CD1c-positive myeloid dendritic cell (primary cell): Measurements from ENCODE around the gene LRP1.

Experiments
- DNase-seq: peaks from one replicate; pipeline ENCODE4 v3.0.0-alpha.2; 2016; ENCODE audit errors: extremely low spot score

LRP1 gene

GRCh38 chr12:57194253-57194652 is 66.0 kb downstream of the LRP1 start:
- DNase-seq, result no peak

DNA sequence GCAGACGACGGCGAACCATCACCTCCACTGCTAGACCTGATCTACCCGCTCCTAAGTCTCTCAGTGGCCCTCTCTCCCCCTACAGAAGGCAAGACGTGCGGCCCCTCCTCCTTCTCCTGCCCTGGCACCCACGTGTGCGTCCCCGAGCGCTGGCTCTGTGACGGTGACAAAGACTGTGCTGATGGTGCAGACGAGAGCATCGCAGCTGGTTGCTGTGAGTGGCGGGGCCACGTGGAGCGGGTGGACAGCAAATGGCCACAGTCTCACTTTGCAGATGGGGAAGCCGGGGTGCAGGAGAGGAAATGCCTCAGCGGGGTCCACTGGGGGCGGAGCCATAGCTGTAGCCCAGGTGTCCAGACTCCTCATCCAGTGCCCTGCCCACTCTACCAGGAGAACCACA is 66.9 kb downstream of the LRP1 start:
- no peak for DNase-seq

GRCh38 chr12:57195611-57196371 is 67.5 kb downstream of the LRP1 start:
- DNase-seq, result no peak

GRCh38 chr12:57196439-57196838 is 68.2 kb downstream of the LRP1 start:
- no peak for DNase-seq

- DNase-seq, result no peak
These were observed 68.7 kb downstream of the LRP1 start for GRCh38 chr12:57196956-57197355.

GRCh38 chr12:57198329-57198728 is 70.0 kb downstream of the LRP1 start:
- no peak for DNase-seq

- no peak for DNase-seq
These were observed 70.9 kb downstream of the LRP1 start for GRCh38 chr12:57199191-57199590.

GRCh38 chr12:57200497-57200896 is 72.2 kb downstream of the LRP1 start:
- no peak for DNase-seq

DNA sequence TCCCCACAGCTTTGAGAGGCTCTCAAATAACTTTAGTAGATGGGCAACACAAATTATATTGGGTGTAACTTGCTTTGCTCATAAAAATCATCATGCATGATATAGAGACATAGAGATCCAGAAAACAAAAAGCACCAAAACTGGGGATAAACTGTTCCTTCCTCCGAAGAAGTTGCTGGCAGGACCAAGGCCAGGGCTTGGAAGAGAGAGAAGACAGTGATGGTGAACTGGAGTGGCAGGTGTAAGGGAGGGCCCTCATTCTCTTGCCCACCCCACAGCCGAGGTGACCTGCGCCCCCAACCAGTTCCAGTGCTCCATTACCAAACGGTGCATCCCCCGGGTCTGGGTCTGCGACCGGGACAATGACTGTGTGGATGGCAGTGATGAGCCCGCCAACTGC is 72.9 kb downstream of the LRP1 start:
- DNase-seq, result no peak

DNA sequence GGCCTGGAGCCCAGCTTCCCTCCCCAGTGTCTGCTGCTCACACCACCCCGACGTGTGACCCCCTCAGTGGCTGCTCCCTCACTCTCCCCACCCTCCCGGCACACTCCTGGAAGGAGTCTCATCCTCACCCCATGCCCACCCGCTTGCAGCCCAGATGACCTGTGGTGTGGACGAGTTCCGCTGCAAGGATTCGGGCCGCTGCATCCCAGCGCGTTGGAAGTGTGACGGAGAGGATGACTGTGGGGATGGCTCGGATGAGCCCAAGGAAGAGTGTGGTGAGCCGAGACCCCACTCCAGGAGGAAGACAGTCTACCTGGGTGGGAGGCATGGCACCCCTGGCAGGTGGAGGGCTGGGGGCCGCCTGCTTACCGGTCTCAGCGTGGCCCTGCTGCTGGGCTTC is 73.3 kb downstream of the LRP1 start:
- DNase-seq, result no peak

DNA sequence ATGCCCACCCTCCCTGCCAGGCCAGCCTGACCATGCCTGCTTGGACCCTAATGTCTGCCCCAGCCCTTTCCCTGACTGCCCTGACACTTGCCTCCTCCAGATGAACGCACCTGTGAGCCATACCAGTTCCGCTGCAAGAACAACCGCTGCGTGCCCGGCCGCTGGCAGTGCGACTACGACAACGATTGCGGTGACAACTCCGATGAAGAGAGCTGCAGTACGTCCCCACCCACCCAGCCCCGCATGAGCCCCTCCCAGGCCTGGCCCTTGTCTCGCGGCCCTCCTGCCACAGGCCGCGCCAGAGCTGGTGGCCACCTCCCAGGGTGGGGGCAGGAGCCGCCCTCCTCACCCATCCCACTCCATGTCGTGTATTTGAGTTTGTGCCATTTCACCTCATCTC is 74.0 kb downstream of the LRP1 start:
- DNase-seq, result no peak

DNA sequence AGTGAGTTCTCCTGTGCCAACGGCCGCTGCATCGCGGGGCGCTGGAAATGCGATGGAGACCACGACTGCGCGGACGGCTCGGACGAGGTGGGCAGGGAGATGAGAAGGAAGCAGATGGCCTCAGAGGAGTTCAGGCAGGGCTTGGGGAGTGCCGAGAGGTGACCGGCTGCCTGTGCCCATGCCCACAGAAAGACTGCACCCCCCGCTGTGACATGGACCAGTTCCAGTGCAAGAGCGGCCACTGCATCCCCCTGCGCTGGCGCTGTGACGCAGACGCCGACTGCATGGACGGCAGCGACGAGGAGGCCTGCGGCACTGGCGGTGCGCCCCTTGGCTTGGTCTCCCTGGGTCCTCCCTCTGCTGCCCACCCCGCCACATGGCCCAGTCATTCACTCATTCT is 74.9 kb downstream of the LRP1 start:
- DNase-seq, result no peak

DNA sequence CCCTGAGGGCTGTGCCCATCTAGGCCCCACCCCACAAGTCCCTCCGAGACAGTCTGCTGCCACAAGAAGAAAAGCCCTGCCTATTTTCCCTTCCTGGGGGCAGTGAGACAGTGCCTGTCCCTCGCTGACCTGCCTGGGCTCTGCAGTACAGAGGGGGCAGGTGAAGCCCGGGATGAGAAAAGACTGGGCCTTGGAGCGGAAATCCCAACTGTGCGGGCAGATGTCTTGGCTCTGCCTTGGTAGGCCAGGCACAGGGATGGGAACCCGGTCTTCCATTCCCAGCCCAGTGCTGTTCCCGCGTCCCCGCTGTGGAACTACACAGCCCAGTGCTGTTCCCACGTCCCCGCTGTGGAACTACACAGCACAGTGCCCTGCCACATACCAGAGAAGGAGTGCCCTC is 75.5 kb downstream of the LRP1 start:
- no peak for DNase-seq

- DNase-seq, result no peak
These were observed 76.2 kb downstream of the LRP1 start for GRCh38 chr12:57204454-57204853.

- DNase-seq, result no peak
These were observed 76.9 kb downstream of the LRP1 start for GRCh38 chr12:57205186-57205585.

- DNase-seq, result no peak
These were observed 77.6 kb downstream of the LRP1 start for GRCh38 chr12:57205931-57206330.

- DNase-seq, result no peak
These were observed 79.7 kb downstream of the LRP1 start for GRCh38 chr12:57207731-57208630.

DNA sequence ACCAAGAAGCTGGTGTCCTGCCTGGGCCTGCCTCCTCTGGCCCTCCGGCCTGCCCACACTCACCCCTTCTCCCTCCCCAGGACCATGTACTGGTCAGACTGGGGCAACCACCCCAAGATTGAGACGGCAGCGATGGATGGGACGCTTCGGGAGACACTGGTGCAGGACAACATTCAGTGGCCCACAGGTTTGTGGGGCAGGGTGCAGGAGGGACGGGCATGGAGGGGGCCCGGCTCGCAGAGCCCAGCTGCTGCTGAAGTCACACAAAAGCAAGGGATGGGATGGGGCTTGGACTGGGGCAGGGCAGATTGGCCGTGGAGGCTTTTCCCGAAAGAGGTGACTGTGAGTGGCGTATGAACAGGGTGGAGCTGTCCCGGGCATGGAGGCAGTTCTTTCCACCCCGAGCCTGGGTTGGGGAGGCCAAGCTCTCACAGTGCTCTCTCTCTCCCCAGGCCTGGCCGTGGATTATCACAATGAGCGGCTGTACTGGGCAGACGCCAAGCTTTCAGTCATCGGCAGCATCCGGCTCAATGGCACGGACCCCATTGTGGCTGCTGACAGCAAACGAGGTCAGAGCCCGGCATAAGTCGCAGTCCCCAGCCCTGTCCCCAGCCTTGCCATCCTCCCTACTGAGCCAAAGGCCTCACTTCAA is 80.5 kb downstream of the LRP1 start:
- DNase-seq, result no peak

DNA sequence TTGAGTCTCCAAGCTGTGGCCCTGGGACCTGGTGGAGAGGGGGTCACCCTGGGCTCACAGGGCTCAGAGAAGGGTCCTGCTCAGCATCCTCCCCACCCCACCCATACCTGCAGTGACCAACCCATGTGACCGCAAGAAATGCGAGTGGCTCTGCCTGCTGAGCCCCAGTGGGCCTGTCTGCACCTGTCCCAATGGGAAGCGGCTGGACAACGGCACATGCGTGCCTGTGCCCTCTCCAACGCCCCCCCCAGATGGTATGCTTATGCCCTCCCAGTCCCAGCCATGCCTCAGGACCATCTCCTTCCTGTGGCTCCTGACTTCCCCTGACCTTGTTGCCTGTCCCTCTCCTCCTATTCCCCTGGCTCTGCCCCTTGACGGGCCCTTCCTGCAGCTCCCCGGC is 81.6 kb downstream of the LRP1 start:
- DNase-seq, result no peak

- DNase-seq, result no peak
These were observed 82.2 kb downstream of the LRP1 start for GRCh38 chr12:57210461-57210860.

DNA sequence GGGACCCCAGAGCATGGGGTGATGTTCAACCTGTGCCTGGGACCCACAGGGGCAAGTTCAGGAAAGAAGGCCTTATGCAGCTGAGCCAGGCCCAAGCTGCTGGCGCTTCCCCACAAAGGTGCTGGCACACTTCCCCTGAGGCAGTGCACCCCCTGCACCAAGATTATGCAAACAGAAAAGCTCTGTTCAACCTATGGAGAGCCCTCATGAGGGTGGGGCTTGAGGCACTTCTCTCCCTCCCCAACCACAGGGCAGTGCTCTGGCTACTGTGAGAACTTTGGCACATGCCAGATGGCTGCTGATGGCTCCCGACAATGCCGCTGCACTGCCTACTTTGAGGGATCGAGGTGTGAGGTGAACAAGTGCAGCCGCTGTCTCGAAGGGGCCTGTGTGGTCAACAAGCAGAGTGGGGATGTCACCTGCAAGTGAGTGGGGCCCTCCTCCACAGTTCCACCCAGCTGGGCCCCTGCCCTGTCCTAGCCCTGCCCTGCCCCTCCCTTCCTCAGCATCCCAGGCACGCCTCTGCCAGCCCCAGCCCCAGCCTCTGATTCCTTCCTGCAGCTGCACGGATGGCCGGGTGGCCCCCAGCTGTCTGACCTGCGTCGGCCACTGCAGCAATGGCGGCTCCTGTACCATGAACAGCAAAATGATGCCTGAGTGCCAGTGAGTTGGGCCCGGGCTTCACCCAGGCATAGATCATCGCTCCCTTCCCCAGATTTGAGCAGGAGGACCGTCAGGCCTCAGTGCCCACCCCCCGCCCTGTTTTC is 82.8 kb downstream of the LRP1 start:
- DNase-seq, result no peak
